Upper lobe of left lung (tissue), 6 donors: ENCODE data around the gene NRP1. TPM values are rescaled to one million over a fixed set of nuclear protein-coding genes. Genes with fewer than 3 reads are reported as not detected.
A peak's percentile ranks its signal among the peaks of the same experiment; 100 is the strongest.

Experiments used
- ATAC-seq, 2 donors: fragments of 200-7000 bp; cut with Tn5 transposase; one replicate each; pipeline ENCODE4 v1.9.1; 2022; ENCODE audit warnings: mild to moderate bottlenecking in 2 of 2, moderate library complexity in 2 of 2; ENCODE audit not compliant: low FRiP score in 2 of 2
- DNase-seq, 2 donors: peaks; one replicate each; pipeline ENCODE4 v3.0.0-alpha.2; 2019 to 2020
- H3K27ac ChIP-seq, 4 donors: fragments of 200-600 bp; sonication (generic); one replicate each; pipeline ENCODE4 v1.5.1; 2016 to 2019
- H3K27me3 ChIP-seq, 4 donors: fragments of 200-600 bp; sonication (generic); one replicate each; pipeline ENCODE4 v1.5.1; 2017 to 2019
- H3K36me3 ChIP-seq, 4 donors: fragments of 200-600 bp; sonication (generic); one replicate each; pipeline ENCODE4 v1.5.1; 2016 to 2019
- H3K4me1 ChIP-seq, 4 donors: fragments of 200-600 bp; sonication (generic); one replicate each; pipeline ENCODE4 v1.5.1; 2018 to 2019
- H3K4me3 ChIP-seq, 4 donors: fragments of 200-600 bp; sonication (generic); one replicate each; pipeline ENCODE4 v1.5.1; 2017 to 2019; ENCODE audit warnings: mild to moderate bottlenecking in 2 of 4, moderate library complexity in 1 of 4
- H3K9me3 ChIP-seq, 4 donors: fragments of 200-600 bp; sonication (generic); one replicate each; pipeline ENCODE4 v1.5.1; 2018 to 2019
- CTCF ChIP-seq, 6 experiments: fragments of 450-650 bp in 4 of 6; fragments of 200-600 bp in 2 of 6; sonication (generic) in 2 of 6; IDR thresholded peaks; one replicate each; pipeline ENCODE4 v1.5.1; 2016 to 2019; ENCODE audit warnings: antibody characterized with exemption in 6 of 6
- EP300 ChIP-seq, 4 donors: sonication (generic); formaldehyde crosslinking; IDR thresholded peaks; one replicate each; pipeline ENCODE4 v1.5.1; 2017; ENCODE audit warnings: antibody characterized with exemption in 4 of 4, control low read depth in 2 of 4
- POLR2A ChIP-seq, 4 donors: fragments of 450-650 bp; IDR thresholded peaks; one replicate each; pipeline ENCODE4 v1.5.1; 2016 to 2017; ENCODE audit warnings: antibody characterized with exemption in 4 of 4, mild to moderate bottlenecking in 2 of 4
- POLR2AphosphoS5 ChIP-seq, 2 donors: sonication (generic); formaldehyde crosslinking; IDR thresholded peaks; one replicate each; pipeline ENCODE4 v1.5.1; 2017; ENCODE audit warnings: antibody characterized with exemption in 2 of 2
- WGBS, 2 donors: methylation state at CpG; one replicate each; pipeline ENCODE4 v1.1.5; 2017 to 2018; 5-methylcytosine and 5-hydroxymethylcytosine counted together
- total RNA-seq, 6 donors: library from RNA; depleted of rRNA in 4 of 6; stranded (reverse); fragments of >200 nt in 4 of 6; gene quantifications; one replicate each; pipeline versions ENCODE4 v1.1.0 to v1.2.1, GENCODE V29; 2016 to 2021
- donor health status: DM: no; HTN: no; CAD: no; lungs with moderate emphysema.
- donor health status: DM: no; HTN: yes; CAD: no; lungs with severe emphysema.

The NRP1 gene
- total RNA-seq, 6 donors from 2014 or later = 48.5 to 136 (median 64.1) TPM

GRCh38 chr10:33290321-33291052, 44.0 kb downstream of the NRP1 start:
- peak overlapping the region in 1 of 4 donors; percentile 38 for H3K27ac ChIP-seq

DNA sequence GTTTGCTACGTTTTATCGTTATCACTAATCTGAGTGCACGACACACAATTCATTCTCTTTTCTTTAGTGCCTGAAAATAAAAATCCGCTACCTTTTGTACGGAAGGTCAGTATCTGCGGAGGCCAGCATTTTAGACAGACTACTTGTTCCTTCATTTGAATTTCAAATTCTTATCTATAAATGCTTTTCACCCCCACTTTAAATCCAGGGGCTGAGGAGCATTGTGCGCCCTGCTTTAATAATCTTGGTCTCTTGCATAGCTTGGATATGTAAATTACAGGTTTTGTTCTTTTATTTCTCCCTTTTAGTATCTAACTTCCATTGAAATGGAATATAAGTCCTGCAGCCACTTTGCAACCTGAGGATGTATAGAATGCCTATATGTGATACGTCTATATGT, 44.7 kb downstream of the NRP1 start:
- 92 to 94% methylated on average over 8 of the region's 8 CpGs for WGBS, 2 donors
- Histone ChIP-seq H3K4me1 (peaks cover 10 to 22% (median 16%) of the 10 kb centered on the region in 4 donors), H3K36me3 (no peaks in the 10 kb centered on the region), H3K27me3 (no peaks in the 10 kb centered on the region), H3K27ac (peak overlapping the region in 1 of 4 donors; percentile 32), H3K9me3 (no peaks in the 10 kb centered on the region), H3K4me3 (no peak overlapping the region)
- ATAC-seq (no peak), DNase-seq (no peak)
- TF ChIP-seq CTCF (IDR thresholded peaks at IDR 0.05) = no peak

More at GRCh38 chr10:33290321-33291052, 44.0 kb downstream of the NRP1 start:
- no peak for ATAC-seq
- H3K4me1 ChIP-seq = peaks cover 12 to 22% (median 17%) of the 10 kb centered on the region in 4 donors
- H3K4me3 ChIP-seq = no peak overlapping the region
- H3K9me3 ChIP-seq = no peaks in the 10 kb centered on the region
- 58 to 63% methylated on average over 13 of the region's 13 CpGs for WGBS, 2 donors
- no peak for TF ChIP-seq EP300 (IDR thresholded peaks at IDR 0.05)
- no peak for TF ChIP-seq CTCF (IDR thresholded peaks at IDR 0.05)
- no peak for TF ChIP-seq POLR2AphosphoS5 (IDR thresholded peaks at IDR 0.05)
- no peak for TF ChIP-seq POLR2A (IDR thresholded peaks at IDR 0.05)
- no peak for DNase-seq
- peaks cover 0 to 4% (median 0%) of the 10 kb centered on the region in 4 donors for H3K36me3 ChIP-seq
- H3K27me3 ChIP-seq = no peaks in the 10 kb centered on the region

GRCh38 chr10:33288127-33288526, 46.3 kb downstream of the NRP1 start:
- Histone ChIP-seq H3K27me3 (no peaks in the 10 kb centered on the region), H3K4me3 (no peak overlapping the region), H3K4me1 (peaks cover 10 to 22% (median 16%) of the 10 kb centered on the region in 4 donors), H3K9me3 (no peaks in the 10 kb centered on the region), H3K27ac (no peak overlapping the region), H3K36me3 (no peaks in the 10 kb centered on the region)
- 78 to 92% methylated on average over 3 of the region's 3 CpGs for WGBS, 2 donors
- DNase-seq (no peak), ATAC-seq (no peak)
- no peak for TF ChIP-seq POLR2AphosphoS5 (IDR thresholded peaks at IDR 0.05)
- TF ChIP-seq CTCF (IDR thresholded peaks at IDR 0.05) = no peak
- TF ChIP-seq POLR2A (IDR thresholded peaks at IDR 0.05) = no peak
- TF ChIP-seq EP300 (IDR thresholded peaks at IDR 0.05) = no peak

GRCh38 chr10:33287112-33287511, 47.4 kb downstream of the NRP1 start:
- Histone ChIP-seq H3K4me3 (no peak overlapping the region), H3K27ac (no peak overlapping the region), H3K27me3 (no peaks in the 10 kb centered on the region), H3K9me3 (no peaks in the 10 kb centered on the region), H3K4me1 (peaks cover 10 to 21% (median 16%) of the 10 kb centered on the region in 4 donors), H3K36me3 (no peaks in the 10 kb centered on the region)
- ATAC-seq (no peak), DNase-seq (no peak)
- TF ChIP-seq POLR2A (IDR thresholded peaks at IDR 0.05) = no peak
- no peak for TF ChIP-seq CTCF (IDR thresholded peaks at IDR 0.05)
- TF ChIP-seq POLR2AphosphoS5 (IDR thresholded peaks at IDR 0.05) = no peak
- TF ChIP-seq EP300 (IDR thresholded peaks at IDR 0.05) = no peak
- WGBS, 2 donors = 64 to 79% methylated on average over 2 of the region's 2 CpGs
